NCI-H510A treated with DMSO at 0.1 percent for 48 hours (cell line): ENCODE measurements around the gene PHF24.

Experiments used
- DNase-seq: peaks from one replicate; lab custom pipeline; 2025; lab: John Stamatoyannopoulos, UW

Gene PHF24

GRCh38 chr9:34983209-34983608 is 25.1 kb downstream of the PHF24 start:
- DNase-seq: no peak

DNA sequence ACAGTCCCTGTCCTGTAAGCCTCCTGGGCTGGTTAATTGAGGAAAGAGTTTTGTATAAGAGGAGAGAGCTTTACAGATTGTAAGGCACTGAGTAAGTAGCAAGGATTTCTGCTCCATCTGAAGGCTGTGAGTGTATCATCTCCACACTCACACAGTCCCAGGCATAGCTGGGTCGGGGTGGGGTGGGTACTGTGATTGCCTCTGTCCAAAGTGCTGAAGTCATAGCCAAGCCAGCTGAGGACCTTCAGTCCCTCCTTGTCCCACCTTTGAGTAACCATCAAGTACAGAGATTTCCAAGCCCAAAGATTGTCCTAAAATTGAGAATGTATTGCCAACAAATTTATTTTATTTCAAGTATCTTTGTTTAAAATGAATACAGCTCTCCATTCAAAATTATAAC is 26.0 kb downstream of the PHF24 start:
- DNase-seq: no peak

DNA sequence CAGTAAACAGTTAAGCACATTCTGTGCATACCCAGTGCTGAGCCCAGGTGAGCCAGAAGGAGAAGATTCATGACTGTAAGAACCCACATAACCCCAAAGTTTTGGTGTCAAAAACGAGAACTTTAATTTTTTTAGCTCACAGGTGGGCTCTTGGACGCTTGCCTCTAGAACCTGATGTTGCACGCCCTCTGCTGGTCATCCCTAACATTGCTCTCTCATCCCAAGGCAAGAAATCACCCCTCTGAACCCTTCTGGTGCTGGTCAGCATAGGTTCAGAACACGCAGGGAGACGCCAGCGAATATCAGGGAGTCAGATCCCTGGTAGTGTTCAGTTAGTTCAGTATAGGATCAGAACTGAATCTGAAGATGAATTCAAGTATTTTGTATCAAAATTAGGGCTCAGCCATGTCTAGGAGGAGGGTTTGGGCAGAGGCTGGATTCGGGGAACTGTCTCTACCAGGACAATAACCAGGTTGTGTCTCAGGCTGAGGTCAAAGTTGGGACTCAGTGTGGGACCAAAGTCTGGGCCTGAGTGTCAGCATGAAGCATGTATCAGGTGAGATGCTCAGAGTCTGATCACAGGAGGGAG is 27.3 kb downstream of the PHF24 start:
- DNase-seq: peak; percentile 22

DNA sequence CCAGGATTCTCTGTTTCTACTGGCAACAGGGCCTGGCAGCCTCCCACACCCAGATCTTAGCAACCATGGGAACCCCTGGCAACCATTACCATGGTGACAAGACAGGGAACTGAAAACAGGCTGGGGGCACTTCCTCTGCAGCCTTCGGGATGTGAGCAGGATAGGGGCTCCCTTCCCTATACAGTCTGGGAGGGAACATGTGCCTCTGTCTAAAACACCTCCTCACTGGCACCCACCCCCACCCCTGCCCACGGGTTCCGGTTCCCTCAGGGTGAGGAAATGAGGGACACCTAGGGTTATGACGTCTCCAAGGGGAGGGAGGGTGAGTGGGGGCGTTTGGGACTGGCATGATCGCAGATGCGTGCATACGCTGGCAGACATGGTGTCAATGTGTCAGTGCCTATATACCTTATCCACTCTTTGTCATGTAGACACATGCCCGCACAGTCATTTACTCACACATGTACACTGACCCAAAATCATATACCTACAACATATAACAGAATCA is 28.5 kb downstream of the PHF24 start:
- no peak for DNase-seq

DNA sequence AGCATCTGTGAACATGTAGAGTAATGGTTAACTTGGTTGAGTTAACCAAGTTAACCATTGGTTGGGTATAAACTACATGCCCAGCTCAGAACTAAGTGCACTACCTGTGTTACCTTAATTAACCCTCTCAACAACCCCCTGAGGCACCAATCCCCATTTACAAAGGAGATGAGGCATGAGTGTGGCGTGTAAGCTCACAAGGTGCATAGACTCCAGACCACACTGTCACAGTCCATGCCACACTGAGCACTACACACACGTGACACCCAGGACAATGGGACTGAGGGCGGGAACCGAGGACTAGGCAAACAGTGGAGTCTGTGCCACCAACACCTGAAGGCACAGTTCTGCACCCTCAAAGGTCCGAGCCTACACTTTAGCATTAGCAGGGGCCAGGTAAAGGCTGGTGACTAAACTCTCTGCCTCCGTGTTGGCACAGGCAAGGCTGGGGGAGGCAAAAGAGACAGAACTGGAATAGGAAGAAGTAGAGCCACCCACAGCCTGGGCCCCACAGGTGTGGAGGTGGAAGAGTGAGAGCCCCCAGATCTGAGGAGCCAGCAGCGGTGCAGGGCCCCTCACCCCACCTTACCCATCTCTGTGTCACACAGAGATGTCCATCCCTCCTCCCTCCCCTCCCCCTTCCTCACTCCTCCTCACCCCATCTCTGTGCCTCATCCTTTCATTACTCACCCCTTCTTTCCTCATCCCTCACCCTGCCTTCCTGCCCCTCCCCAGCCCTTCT is 29.2 kb downstream of the PHF24 start:
- peak; percentile 6 for DNase-seq

DNA sequence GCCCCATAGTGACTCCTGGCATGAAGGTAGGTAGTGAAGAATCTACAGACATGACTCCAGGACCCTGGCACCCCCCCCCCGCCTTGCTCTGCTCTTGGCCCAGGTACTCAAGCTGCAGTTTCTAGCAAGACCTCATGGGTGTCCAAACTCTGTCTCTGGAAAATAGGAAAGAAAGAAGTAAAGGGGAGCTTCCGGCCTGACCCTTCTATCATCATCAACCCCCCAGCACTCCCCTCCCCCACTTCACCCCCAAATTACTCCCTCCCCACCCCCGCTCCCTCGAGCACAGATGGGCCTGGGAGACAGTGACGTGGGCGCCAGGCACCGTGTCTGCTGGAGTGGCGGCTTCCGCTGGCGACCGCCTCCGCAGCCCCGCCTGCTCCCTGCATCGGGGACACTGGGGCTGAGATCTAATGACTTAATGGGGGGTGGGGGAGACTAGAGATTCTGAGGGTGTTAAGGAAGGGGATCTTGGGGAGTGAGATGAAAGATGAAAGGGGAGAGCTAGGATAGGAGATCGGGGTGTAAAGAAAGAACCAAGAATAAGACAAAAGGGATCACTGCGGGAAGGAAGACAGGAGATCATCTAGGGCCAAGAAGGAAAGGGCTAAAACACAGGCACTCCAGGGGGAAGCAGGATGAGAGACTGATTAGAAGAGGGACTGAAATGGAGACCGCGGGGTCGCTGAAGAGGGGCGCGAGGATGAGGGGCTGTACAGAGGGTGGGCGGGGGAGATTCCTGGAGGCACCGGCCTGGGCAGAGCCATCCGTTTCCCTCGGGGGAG is 30.3 kb downstream of the PHF24 start:
- peak; percentile 17 for DNase-seq

GRCh38 chr9:34989003-34989945 is 31.2 kb downstream of the PHF24 start, which contains the start of gene DNAJB5:
TSS of gene DNAJB5 (plus strand) at chr9:34989745. CDS start at chr9:34990631, 886 bp downstream.
- peak; percentile 91 for DNase-seq

DNA sequence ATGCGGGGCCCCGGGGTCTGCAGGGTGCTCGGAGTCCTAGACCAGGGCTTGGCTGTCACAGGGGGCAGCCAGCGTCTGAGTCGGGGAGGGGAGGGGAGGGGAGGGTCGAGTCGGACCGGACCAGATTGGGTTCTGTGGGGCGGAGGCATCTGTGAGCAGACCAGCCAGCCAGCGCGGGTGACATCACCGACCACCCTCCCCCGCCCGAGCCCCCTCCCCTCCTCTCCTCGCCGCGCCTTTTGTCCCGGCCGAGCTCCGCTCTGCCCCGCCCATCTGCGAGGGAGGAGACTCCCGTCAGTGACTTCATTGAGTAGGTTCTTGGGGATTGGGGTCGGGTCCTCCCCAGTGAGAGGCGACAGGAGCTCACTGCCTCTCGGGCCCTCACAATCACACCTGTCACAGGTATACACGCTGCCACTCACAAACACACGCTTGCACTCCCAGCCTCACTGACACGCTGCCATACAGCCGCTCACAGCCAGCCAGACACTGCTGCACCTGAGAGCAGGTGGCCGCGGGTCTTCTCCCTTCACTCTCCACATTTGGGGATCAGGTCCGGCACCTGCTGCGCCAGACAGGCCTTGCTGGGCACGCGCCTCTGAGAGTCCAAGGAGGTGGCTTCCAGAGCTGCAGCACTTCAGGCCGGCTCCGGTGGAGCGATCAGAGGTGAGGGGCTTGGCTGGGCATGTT is 32.0 kb downstream of the PHF24 start:
- DNase-seq: no peak

GRCh38 chr9:34990908-34991606 is 33.0 kb downstream of the PHF24 start:
- no peak for DNase-seq

DNA sequence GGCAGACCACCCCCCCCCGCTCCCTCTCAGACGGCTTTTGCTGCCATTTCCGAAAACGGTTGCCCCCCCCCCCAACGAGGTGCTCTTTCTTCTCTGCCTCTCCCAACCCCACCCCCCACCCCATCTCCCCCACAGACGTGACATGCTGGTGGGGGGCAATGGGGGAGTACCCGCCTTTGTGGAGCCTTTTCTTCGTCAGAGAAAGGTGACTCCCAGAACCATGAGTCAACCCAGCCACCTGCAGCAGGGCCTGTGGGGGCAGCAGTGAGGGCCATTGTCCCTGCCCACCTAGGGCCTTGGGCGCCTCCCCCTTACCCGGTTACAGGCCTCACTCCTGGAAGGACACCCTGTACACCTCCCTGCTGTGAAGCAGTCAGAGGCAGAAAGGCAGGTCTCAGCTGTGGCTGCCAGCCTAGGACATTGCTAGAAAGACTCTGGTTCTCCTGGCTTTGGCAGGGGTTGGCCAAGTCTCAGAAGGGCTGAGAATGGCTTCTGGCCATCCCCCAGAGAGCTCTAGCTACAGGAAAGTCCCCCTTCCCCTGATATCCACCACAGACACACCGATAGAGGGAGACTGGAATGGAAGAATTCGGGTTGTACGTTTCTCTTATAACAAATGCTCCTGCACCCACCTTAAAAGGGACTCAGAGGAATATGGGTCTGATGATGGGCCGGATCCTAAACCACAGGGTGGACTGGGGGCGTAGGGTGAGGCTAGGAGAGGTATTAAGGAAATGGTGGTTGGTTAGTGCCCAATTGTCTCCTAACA is 33.7 kb downstream of the PHF24 start:
- no peak for DNase-seq

GRCh38 chr9:34992376-34992951 is 34.4 kb downstream of the PHF24 start:
- no peak for DNase-seq

GRCh38 chr9:34993502-34994259 is 35.6 kb downstream of the PHF24 start:
- DNase-seq: no peak

DNA sequence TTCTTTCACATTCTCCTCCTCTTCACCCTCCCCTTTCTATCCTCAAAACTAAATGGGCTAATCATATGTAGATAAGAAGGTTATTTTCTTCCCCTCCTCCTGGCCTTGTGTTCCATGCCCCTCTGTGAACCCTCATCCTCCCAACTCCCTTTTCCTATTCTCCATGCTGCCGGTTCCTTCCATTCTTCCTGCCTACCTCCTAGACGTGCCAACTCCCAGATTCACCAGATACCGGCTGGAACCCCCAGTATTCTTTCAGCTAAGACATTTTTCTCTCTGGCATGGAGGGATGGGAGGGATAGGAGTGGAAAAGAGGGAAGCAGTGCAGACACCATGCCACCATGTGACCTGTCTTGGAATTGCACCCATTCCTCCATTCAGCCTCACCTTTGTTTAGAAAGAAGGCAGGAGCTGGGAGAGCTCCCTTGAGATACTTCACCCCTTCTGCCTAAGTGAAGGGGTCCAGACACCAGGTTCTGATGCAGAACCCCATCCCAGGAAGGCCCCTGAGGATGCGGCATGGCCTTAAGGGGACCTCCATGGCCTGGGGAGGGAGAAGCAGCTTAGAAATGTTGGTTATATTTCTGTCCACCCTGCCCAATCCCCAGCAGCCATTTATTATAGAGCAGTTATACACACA is 36.3 kb downstream of the PHF24 start:
- peak; percentile 56 for DNase-seq

GRCh38 chr9:34994900-34995669 is 37.0 kb downstream of the PHF24 start:
- DNase-seq: no peak

DNA sequence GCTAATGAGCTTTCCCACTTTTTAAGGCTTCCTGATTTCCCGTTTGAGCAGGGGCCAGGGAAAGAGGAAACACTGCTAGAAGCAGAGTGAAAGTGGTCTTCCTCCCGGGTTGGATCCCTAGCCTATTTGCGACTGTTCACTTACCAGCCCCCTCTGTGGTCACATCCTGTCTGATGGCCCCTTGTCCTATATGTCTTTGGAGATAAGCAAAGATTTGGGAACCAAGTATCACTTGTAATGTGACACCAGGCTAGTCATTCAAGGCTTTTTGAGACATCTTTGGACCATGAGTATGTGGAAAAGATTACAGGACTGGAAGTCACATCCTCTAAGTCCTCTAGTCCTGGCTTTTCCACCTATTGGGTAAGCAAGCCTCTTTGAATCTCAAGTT is 37.6 kb downstream of the PHF24 start:
- DNase-seq: no peak

GRCh38 chr9:34996181-34996904 is 38.3 kb downstream of the PHF24 start:
- no peak for DNase-seq

DNA sequence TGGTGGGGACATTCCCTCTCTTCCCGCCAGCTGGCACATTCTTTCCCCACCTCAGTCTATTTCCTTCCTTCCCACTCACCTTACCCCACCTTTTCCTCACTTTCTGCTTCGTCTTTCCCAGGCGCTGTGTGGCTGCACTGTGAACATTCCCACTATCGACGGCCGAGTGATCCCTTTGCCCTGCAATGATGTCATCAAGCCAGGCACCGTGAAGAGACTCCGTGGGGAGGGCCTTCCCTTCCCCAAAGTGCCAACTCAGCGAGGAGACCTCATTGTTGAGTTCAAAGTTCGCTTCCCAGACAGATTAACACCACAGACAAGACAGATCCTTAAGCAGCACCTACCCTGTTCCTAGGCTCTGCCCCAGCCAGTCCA is 38.8 kb downstream of the PHF24 start:
- no peak for DNase-seq
